ENCODE measurements around the gene TOPAZ1.
A peak's percentile ranks its signal among the peaks of the same experiment; 100 is the strongest.

TOPAZ1 gene

DNA sequence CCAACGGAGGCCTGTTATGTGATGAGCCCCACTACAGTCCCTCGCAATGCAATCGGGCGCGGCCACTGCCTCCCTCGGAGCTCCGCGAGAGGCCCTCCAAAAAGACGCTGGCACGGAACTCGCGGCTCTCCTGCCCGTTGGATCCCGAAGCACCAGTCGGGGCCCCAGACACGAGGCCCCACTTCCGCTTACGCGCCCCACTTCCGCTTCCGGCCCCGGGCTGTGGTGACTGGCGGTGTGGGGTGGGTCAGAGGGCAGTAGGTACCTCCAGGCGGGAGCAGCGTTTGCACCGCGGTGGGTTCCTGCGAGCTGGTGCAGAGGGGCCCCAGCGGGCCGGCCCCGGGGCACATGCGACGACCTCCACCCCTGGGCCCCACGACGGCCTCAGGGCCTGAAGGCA, at the start of gene TOPAZ1:
Gene TOPAZ1 (plus strand): TSS at position 181 of the 400 bp plus-strand sequence. CDS start 168 bp downstream, at position 349.
- no peak for DNase-seq

DNA sequence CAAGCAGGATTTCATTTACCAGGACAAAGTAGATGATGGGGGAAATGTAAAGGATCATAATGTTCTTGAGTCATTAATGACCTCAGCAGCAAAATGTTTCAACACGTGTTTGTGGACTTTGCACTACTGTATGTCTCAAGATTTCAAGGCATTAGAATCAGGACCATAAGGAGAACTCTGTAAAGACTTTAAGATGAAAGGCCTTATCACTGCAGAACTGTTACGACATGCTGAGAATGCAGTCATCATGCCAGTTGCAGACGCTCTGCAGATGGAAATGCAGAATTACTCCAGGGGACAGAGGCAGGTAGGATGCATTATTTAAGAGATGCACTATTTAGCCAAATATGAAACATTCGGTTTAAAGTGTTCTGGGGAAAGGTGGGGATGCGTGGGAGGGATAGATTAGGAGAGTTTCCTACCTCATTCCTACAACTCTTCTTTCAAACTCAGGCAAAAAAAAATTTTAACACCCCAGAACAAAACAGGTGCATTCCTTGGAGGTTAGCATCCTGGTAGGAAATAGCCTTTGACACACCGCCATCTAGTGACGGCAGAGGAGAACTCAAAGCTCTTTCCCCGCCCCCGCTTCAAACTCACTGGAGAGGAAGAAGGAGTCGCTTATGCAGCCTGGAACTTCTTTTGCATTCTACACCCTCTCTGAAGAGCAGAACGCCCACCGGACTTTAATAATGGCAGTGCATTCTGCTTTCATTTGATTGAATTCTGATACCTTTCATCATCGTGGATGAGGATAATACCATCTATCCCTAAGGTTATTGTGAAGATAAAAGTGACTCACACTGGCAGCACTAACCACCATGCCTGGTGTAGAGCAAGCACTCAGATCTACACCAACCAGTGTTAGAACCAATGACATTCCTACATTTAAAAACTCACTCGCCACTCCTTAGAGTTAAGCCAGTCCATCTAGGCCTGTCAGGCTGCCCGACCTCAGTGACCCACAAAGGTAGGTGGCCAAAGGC, 43.1 kb upstream of the TOPAZ1 start:
- DNase-seq = peak in 40 of 51 donors; percentile 2 to 83 (median 38)

GRCh38 chr3:44206261-44206660, 35.4 kb upstream of the TOPAZ1 start:
- DNase-seq = no peak

GRCh38 chr3:44206862-44207652, 34.6 kb upstream of the TOPAZ1 start:
- no peak for DNase-seq

- DNase-seq = no peak
These were observed 33.6 kb upstream of the TOPAZ1 start for GRCh38 chr3:44208086-44208485.

DNA sequence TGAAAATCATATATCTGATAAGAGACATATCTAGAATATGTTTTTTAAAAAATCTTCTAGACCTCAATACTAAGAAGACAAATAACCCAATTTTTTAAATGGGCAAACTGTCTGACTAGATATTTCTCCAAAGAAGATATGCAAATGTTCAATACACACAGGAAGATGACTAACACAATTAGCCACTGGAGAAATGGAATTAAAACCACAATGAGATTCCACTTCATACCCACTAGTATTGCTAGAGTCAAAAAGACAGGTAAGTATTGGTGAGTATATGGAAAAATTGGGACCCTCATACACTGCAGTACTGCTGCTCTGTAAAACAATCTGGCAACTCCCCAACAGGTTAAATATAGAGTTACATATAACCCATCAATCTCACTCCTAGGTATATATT, 33.1 kb upstream of the TOPAZ1 start:
- no peak for DNase-seq

DNA sequence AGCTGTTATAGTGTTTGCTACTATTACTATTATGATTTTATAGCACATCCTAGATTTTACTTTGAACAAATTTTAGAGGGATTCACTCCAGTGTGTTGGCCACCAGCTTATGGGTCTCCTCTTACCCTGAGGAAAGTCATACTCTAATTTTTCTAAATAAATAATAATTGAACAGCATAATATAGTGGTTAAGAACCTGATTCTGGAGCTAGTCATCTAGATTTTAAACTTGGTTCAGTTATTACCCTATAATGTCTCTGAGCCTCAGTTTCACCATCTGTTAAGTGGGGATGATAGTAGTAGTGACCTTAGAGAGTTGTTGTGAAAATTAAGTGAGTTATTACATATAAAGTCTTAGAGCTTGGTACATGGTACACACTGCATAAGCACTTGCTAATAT, 30.7 kb upstream of the TOPAZ1 start:
- DNase-seq = no peak

- DNase-seq = no peak
These were observed 19.3 kb upstream of the TOPAZ1 start for GRCh38 chr3:44222337-44222736.

- no peak for DNase-seq
These were observed 18.4 kb upstream of the TOPAZ1 start for GRCh38 chr3:44223299-44223698.

DNA sequence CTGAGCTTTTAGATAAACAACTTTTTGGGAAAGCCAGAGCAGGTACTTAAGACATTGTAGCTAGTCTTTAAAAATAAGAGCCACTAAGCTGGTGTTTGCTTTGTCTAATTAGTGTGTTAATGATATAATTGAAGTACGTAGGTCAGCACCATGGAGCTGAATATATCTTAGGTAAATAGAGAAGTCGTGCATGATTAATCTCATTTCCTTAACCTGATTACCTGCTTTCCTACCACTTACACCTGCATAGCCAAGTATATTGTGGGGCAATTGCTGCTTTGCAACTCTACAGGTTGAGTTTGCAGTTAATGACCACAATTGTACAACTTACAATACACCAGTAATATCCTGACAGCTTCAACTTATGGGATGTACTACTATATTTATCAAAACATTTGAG, 17.6 kb upstream of the TOPAZ1 start:
- DNase-seq = no peak

DNA sequence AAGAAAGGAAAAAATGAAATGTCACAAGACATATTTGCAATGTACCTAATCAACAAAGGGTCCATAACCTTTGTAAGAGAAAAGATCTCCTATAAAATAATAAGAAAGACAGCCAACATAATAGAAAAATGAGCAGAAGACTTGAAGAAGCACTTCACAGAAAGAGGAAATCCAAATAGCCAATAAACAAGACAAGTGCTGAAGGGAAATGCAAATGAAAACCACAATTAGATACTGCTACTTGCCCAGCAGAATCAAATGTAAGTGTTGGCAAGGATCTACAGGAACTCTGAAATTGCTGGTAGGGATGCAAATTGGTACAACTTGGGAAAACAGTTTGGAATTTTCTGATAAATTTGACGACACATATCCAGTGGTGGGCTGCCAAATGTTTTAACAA, 15.1 kb upstream of the TOPAZ1 start:
- DNase-seq = no peak

GRCh38 chr3:44227632-44228031, 14.1 kb upstream of the TOPAZ1 start:
- DNase-seq = no peak

DNA sequence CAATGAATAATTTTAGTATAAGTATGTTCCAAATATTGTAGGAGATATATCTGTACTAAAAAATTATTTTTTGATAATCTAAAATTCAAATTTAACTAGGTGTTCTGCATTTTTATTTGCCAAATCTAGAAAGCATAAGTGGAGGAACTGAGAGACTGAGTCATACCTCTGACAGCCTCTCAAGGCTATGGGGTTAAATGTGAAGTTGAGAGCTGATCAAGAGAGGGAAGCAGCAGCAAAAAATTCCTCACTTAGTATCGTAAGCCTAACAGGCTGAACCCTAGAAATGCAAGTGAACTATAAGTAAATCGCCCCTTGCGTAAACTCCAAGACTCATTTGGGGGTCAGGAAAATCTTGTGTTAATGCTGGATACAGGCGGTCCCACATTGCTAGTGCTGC, 12.8 kb upstream of the TOPAZ1 start:
- DNase-seq = no peak

GRCh38 chr3:44232407-44232806, 9.3 kb upstream of the TOPAZ1 start:
- DNase-seq = no peak

DNA sequence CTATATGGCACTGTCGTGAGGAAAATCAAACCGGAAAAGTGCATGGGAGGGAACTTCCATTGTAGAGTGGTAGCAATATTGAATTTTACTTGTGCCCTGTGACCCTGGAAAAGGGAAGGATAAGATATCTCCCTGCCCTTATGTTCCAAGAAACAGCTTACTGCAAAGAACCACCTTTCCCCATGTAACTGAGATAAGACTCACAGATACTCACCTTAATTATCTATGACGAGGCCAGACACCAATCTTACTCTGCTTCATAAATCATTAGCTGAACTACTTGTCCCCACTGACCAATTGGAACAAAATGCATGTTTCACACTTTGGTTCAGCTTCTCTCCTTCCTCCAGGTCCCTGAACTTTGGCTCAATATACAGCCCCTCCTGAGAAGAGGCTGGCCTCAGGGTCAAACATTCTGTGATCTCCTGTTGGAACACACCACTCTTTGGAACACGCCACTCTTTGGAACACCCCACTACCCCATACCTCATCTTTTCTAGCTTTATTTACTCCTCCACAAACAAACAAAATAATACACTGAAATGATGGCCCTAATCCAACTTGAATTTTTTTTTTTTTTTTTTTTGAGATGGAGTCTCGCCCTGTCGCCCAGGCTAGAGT, 6.9 kb upstream of the TOPAZ1 start:
- DNase-seq = no peak

DNA sequence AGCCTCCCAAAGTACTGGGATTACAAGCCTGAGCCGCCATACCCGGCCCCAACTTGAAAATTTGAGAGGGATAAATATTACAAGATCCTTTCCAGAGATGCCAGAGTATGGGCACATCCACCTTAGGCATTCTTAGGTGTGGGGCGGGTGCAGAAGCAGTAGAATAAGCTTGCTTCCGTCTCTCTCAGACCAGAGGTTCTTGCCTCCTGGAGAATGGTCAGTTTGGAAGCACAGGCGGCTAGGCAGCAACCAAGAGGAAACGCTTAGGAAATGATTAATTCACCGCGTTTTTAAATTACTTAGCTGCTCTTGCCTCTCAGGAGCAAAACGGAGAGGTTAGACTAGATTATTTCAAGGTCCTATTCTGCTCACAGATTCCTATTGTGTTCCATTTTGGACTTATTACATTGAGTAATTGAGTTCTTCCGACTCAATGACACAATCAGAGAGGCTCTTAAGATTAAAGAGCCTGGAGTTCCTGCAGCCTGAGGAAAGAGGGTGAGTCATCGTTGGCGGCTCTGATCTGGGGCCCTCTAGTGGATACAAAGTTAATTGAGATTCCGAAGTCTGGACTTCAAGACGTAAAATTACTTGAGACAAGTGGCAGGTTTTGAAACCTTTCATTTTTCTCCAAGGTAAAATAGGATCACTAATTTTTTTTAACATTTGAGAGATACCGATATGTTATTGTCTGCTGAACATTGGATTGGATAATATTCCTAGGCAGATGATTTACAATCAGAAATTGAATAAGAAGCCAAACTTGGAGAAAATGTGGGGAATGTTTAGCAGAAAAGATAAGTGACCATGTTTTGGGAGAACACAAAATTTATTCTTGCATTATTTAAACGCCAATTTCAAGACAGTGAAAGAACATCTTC, 5.8 kb upstream of the TOPAZ1 start:
- peak in 29 of 51 donors; percentile 2 to 52 (median 25) for DNase-seq

GRCh38 chr3:44236485-44236908, 5.2 kb upstream of the TOPAZ1 start:
- no peak for DNase-seq

GRCh38 chr3:44237161-44237560, 4.5 kb upstream of the TOPAZ1 start:
- DNase-seq = no peak

- no peak for DNase-seq
These were observed 4.0 kb upstream of the TOPAZ1 start for GRCh38 chr3:44237665-44238064.

DNA sequence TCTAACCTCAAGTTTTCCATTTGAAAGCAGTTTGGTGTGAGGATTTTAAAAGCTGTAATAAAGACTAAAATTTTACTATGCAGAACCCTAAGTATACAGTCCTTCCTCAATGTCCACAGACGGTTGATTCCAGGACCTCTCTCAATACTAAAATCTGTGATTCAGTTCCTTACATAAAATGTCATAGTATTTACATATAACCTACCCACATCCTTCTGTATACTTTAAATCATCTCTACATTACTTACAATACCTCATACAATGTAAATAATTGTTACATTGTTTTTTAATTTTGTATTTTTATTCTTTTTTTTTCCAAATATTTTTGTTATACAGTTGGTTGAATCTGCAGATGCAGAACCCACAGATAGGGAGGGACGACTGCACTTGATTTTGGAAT, 2.8 kb upstream of the TOPAZ1 start:
- no peak for DNase-seq

DNA sequence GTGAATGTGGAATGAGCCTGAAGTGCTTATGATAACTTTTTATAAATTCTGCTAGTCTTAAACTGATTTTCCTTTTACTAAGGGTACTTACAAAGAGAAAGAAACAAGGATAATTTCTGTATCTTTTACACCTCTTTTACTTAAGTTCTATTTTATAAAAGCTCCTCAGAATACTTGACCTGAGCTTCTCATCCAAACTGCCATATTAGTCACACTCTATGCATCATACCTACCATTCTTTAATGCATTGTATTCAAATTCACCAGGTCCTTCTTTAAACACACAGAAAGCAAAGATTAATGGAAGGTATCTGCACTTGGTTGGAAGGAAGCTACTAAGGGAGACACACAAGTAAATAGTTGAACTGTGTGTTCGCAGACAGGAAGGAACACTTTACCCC, 1.6 kb upstream of the TOPAZ1 start:
- no peak for DNase-seq
